Right cardiac atrium (tissue), 5 donors: ENCODE results near the gene OR11H7. TPM values are rescaled to one million over a fixed set of nuclear protein-coding genes. Genes with fewer than 3 reads are reported as not detected.
"Not testable (repeated sequence)": the region's sequence is repeated elsewhere in the genome, so short reads cannot be mapped to it uniquely, and the experiment has no call there.

Experiments used
- ATAC-seq, 2 donors: fragments of 200-7000 bp; cut with Tn5 transposase; one replicate each; pipeline versions ENCODE4 v1.8.0 to v1.9.1; 2020; ENCODE audit warnings: moderate library complexity in 2 of 2, mild to moderate bottlenecking in 1 of 2
- DNase-seq, 3 donors: peaks; one replicate each; pipeline ENCODE4 v3.0.0-alpha.2; 2020
- H3K27ac ChIP-seq: one replicate; pipeline ENCODE4 v1.5.1; 2013; ENCODE audit warnings: mild to moderate bottlenecking, low read length, control low read depth, moderate library complexity
- H3K27me3 ChIP-seq: one replicate; pipeline ENCODE4 v1.6.1; 2013; ENCODE audit not compliant: control insufficient read depth, insufficient read depth
- H3K4me1 ChIP-seq: one replicate; pipeline ENCODE4 v1.6.1; 2013; ENCODE audit warnings: low read length; ENCODE audit not compliant: control insufficient read depth, insufficient read depth
- H3K4me3 ChIP-seq: one replicate; pipeline ENCODE4 v1.5.1; 2013; ENCODE audit warnings: low read length, control low read depth
- H3K9me3 ChIP-seq: one replicate; pipeline ENCODE4 v1.6.1; 2013; ENCODE audit warnings: low read length; ENCODE audit not compliant: control insufficient read depth
- WGBS: extraction: QIAGEN DNeasy Blood & Tissue Kit; methylation state at CpG from one replicate; pipeline ENCODE4 v1.1.7; 2013; 5-methylcytosine and 5-hydroxymethylcytosine counted together
- intact Hi-C, 4 donors: fragments of 100-400 bp; cut with DNase I; formaldehyde crosslinking; loops; one replicate each; pipeline versions ENCODE4 v1.11.0 to v1.14.0; 2022 to 2023
- long read RNA-seq, 4 donors: library from polyadenylated mRNA; unstranded; transcript quantifications; one replicate each; pipeline ENCODE4 v2.0.0, GENCODE V29; 2020 to 2021
- polyA plus RNA-seq: library from polyadenylated mRNA; stranded (reverse); fragments of 200-250 nt; gene quantifications from one replicate; pipeline ENCODE4 v1.2.3, GENCODE V29; 2013
- total RNA-seq, 4 donors: library from RNA; stranded (reverse); fragmentation: NEBNext Ultra II Directional; extraction: Animal tissue kit (Norgen Biotek cat#: 25700); gene quantifications; one replicate each; pipeline ENCODE4 v1.2.1, GENCODE V29; 2021
- donor health status: healthy with polysubstance abuse.
- donor health status: DM: no; HTN: yes; CAD: no.
- donor health status: DM: no; HTN: no; CAD: no.
- donor health status: DM: no; HTN: yes; CAD: no; lungs with severe emphysema.
- donor health status: DM: yes; HTN: yes; CAD: no.

Gene OR11H7
- total RNA-seq (not detected), polyA plus RNA-seq (not detected)
- long read RNA-seq, donor 1 = 0 reads
- long read RNA-seq, donor 2 = 0 reads
- long read RNA-seq, donor 3 = 0 reads
- long read RNA-seq, donor 4 = 0 reads

GRCh38 chr14:20228681-20229080 lies at the start of gene OR11H7:
Gene OR11H7 (plus strand): TSS chr14:20228981.
- ATAC-seq = no peak
- WGBS = 70% methylated on average over 1 of the region's 1 CpG
- H3K27ac ChIP-seq = no peak within 1 kb of the TSS
- H3K4me3 ChIP-seq = no peak within 1 kb of the TSS
- H3K9me3 ChIP-seq = no peaks in the 10 kb centered on the region
- no peaks in the 10 kb centered on the region for H3K4me1 ChIP-seq
- intact Hi-C loops = no loop called here
- H3K27me3 ChIP-seq = no peaks in the 10 kb centered on the region
- no peak for DNase-seq

DNA sequence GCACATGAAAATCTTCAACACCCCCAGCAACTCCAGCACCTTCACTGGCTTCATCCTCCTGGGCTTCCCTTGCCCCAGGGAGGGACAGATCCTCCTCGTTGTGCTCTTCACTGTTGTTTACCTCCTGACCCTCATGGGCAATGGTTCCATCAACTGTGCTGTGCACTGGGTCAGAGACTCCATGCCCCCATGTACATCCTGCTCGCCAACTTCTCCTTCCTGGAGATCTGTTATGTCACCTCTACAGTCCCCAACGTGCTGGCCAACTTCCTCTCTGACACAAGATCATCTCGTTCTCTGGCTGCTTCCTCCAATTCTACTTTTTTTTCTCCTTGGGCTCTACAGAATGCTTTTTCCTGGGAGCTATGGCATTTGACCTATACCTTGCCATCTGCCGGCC lies 49.6 kb upstream of the OR11H7 start:
- peak in 2 of 3 donors; percentile 15 to 24 for DNase-seq
- WGBS = 43% methylated on average over 5 of the region's 5 CpGs
- no peak overlapping the region for H3K4me3 ChIP-seq
- ATAC-seq = peak; percentile 58 to 76
- no peaks in the 10 kb centered on the region for H3K27me3 ChIP-seq
- H3K4me1 ChIP-seq = no peaks in the 10 kb centered on the region
- no peak overlapping the region for H3K27ac ChIP-seq
- H3K9me3 ChIP-seq = no peaks in the 10 kb centered on the region
- intact Hi-C loops = no loop called here

DNA sequence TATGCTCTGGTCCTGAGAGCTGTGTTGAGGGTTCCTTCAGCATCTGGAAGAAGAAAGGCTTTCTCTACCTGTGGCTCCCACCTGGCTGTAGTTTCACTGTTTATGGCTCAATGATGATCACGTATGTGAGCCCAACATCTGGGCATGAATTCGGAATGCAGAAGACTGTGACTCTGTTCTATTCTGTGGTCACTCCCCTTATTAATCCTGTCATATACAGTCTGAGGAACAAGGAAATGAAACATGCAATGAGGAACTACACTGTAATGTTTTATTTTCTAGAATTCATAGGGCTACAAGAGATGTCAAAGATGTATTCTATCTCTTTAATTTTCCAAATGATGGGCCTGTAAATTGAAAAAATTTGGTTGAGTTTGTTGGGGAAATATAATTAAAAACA lies 48.9 kb upstream of the OR11H7 start:
- WGBS = 59% methylated on average over 2 of the region's 2 CpGs
- no peak for DNase-seq
- Histone ChIP-seq H3K27me3 (no peaks in the 10 kb centered on the region), H3K4me1 (no peaks in the 10 kb centered on the region), H3K4me3 (no peak overlapping the region), H3K27ac (no peak overlapping the region), H3K9me3 (no peaks in the 10 kb centered on the region)
- intact Hi-C loops = no loop called here
- ATAC-seq = peak; percentile 48 to 62

GRCh38 chr14:20180486-20180885 lies 48.3 kb upstream of the OR11H7 start:
- no peak overlapping the region for H3K27ac ChIP-seq
- no peaks in the 10 kb centered on the region for H3K9me3 ChIP-seq
- no peaks in the 10 kb centered on the region for H3K4me1 ChIP-seq
- no peak for DNase-seq
- ATAC-seq = no peak
- H3K4me3 ChIP-seq = no peak overlapping the region
- intact Hi-C loops = no loop called here
- no peaks in the 10 kb centered on the region for H3K27me3 ChIP-seq
- WGBS = 41% methylated on average over 2 of the region's 2 CpGs

GRCh38 chr14:20184181-20184580 lies 44.6 kb upstream of the OR11H7 start:
- Histone ChIP-seq H3K4me1 (no peaks in the 10 kb centered on the region), H3K27ac (no peak overlapping the region), H3K27me3 (no peaks in the 10 kb centered on the region), H3K4me3 (no peak overlapping the region), H3K9me3 (no peaks in the 10 kb centered on the region)
- no peak for ATAC-seq
- intact Hi-C loops = no loop called here
- WGBS = 45% methylated on average over 5 of the region's 5 CpGs
- DNase-seq = no peak

DNA sequence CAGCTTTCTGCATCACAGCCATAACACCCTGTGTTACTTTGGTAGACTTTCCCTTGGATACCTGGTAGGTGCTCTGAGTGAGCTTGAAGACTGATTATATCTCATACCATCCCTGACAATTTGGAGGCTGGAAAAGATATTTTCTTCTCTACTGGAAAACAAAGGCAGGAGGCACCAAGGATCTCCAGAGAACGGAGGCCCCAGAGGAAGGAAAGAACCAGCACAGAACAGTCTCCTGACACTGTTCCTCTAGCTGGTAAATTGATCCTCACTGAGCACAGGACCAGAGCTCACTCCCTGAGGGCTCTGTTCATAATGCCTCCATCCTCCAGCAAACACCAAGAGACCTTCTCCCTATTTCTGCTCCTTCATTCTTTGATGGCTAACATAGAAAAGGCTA lies 38.2 kb upstream of the OR11H7 start, which contains the start of gene OR11G2:
TSS of gene OR11G2 (plus strand) at position 301 of the 400 bp plus-strand sequence. CDS start 6,542 bp downstream, outside the sequence.
- intact Hi-C loops = no loop called here
- H3K9me3 ChIP-seq = no peaks in the 10 kb centered on the region
- H3K4me1 ChIP-seq = no peaks in the 10 kb centered on the region
- DNase-seq (no peak), ATAC-seq (no peak)
- WGBS = 47% methylated on average over 1 of the region's 1 CpG
- no peaks in the 10 kb centered on the region for H3K27me3 ChIP-seq
- no peak within 1 kb of the TSS for H3K4me3 ChIP-seq
- no peak within 1 kb of the TSS for H3K27ac ChIP-seq

- WGBS = 78% methylated on average over 3 of the region's 3 CpGs
- no peaks in the 10 kb centered on the region for H3K27me3 ChIP-seq
- H3K4me3 ChIP-seq = no peak overlapping the region
- H3K27ac ChIP-seq = no peak overlapping the region
- no peaks in the 10 kb centered on the region for H3K4me1 ChIP-seq
- intact Hi-C loops = no loop called here
- DNase-seq (no peak), ATAC-seq (no peak)
- H3K9me3 ChIP-seq = no peaks in the 10 kb centered on the region
Measured at GRCh38 chr14:20191396-20191795, 37.4 kb upstream of the OR11H7 start.

DNA sequence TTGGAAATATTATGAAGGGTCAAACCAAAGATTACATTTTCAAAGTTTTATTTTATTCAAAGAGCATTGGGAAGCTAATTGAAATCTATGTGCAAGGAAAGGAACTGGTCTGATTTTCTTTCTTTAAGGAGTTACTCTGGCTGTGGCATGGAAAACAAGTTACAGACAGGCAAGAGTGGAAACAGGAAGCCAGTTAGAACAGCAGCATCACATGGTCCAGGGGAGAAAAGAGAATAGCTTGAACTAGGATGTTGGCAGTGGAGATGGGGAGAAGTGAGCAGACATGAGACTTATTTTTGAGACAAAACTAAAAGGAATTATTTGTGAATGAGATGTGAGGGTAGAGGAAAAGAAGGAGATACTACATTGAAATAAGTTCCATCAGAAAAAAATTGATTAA lies 34.7 kb upstream of the OR11H7 start:
- H3K9me3 ChIP-seq = no peaks in the 10 kb centered on the region
- no peaks in the 10 kb centered on the region for H3K4me1 ChIP-seq
- intact Hi-C loops = no loop called here
- ATAC-seq (no peak), DNase-seq (no peak)
- no peak overlapping the region for H3K4me3 ChIP-seq
- H3K27me3 ChIP-seq = no peaks in the 10 kb centered on the region
- H3K27ac ChIP-seq = no peak overlapping the region

GRCh38 chr14:20195170-20195569 lies 33.6 kb upstream of the OR11H7 start:
- H3K4me1 ChIP-seq, intact Hi-C loops, H3K27me3 ChIP-seq, ATAC-seq, H3K4me3 ChIP-seq, H3K9me3 ChIP-seq, DNase-seq, H3K27ac ChIP-seq: not testable (repeated sequence)
- 63% methylated on average over 6 of the region's 6 CpGs for WGBS

DNA sequence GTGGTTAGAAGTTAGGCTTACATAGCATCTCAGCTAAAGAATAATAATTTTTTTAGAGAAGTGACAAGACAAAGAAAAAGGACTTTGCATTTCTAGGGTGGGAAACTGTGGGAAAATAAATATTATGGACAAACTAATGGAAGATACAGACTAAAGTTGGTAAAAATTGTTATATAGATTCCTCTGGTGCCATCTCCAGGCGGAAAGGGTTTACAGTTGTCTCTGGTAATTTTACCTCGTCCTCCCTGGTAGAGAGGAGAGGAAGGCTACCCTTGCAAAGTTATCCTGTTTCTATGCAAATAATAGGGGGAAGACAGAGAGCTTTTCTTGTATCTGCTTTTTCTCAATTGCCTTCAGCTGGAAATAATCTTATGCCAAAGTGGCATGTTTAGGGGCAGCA lies 32.9 kb upstream of the OR11H7 start:
- H3K4me3 ChIP-seq = no peak overlapping the region
- H3K27me3 ChIP-seq = no peaks in the 10 kb centered on the region
- DNase-seq (no peak), ATAC-seq (no peak)
- no peaks in the 10 kb centered on the region for H3K9me3 ChIP-seq
- WGBS = 16% methylated on average over 2 of the region's 2 CpGs
- no peaks in the 10 kb centered on the region for H3K4me1 ChIP-seq
- intact Hi-C loops = no loop called here
- H3K27ac ChIP-seq = no peak overlapping the region

GRCh38 chr14:20197459-20197858 lies 31.3 kb upstream of the OR11H7 start:
- intact Hi-C loops = no loop called here
- no peak overlapping the region for H3K27ac ChIP-seq
- ATAC-seq (peak in 1 of 2 donors; percentile 41), DNase-seq (peak in 1 of 3 donors; percentile 29)
- H3K4me1 ChIP-seq = no peaks in the 10 kb centered on the region
- 69% methylated on average over 6 of the region's 6 CpGs for WGBS
- H3K9me3 ChIP-seq = no peaks in the 10 kb centered on the region
- no peak overlapping the region for H3K4me3 ChIP-seq
- no peaks in the 10 kb centered on the region for H3K27me3 ChIP-seq

- DNase-seq (no peak), ATAC-seq (no peak)
- Histone ChIP-seq H3K4me1 (no peaks in the 10 kb centered on the region), H3K27me3 (no peaks in the 10 kb centered on the region), H3K4me3 (no peak overlapping the region), H3K27ac (no peak overlapping the region), H3K9me3 (no peaks in the 10 kb centered on the region)
- WGBS = 58% methylated on average over 5 of the region's 5 CpGs
- intact Hi-C loops = no loop called here
Measured at GRCh38 chr14:20198991-20199390, 29.8 kb upstream of the OR11H7 start.
